Neuronal stem cell (in vitro differentiated cells): ENCODE data around the gene RNF213.

Source experiments
- DNase-seq: peaks from one replicate; pipeline ENCODE4 v3.0.0-alpha.2; 2013; ENCODE audit warnings: low spot score
- H2AFZ ChIP-seq: one replicate; pipeline ENCODE4 v1.6.1; 2013; ENCODE audit warnings: mild to moderate bottlenecking, low read length, inconsistent platforms
- H2AK5ac ChIP-seq: 2 replicates; pipeline ENCODE4 v1.6.1; 2013; ENCODE audit warnings: low read depth, mild to moderate bottlenecking, inconsistent platforms, low read length, moderate library complexity, mixed read lengths
- H2BK120ac ChIP-seq: 2 replicates; pipeline ENCODE4 v1.6.1; 2013; ENCODE audit warnings: low read depth, mild to moderate bottlenecking, inconsistent platforms, low read length, moderate library complexity, mixed read lengths
- H2BK12ac ChIP-seq: one replicate; pipeline ENCODE4 v1.6.1; 2013; ENCODE audit warnings: low read length, inconsistent platforms
- H2BK15ac ChIP-seq: 2 replicates; pipeline ENCODE4 v1.6.1; 2013; ENCODE audit warnings: mild to moderate bottlenecking, low read length, inconsistent platforms, mixed read lengths
- H2BK5ac ChIP-seq: one replicate; pipeline ENCODE4 v1.6.1; 2013; ENCODE audit warnings: inconsistent platforms, mild to moderate bottlenecking, low read length, moderate library complexity
- H3K14ac ChIP-seq: one replicate; pipeline ENCODE4 v1.6.1; 2013; ENCODE audit warnings: low read length, inconsistent platforms
- H3K18ac ChIP-seq: 2 replicates; pipeline ENCODE4 v1.6.1; 2013; ENCODE audit warnings: low read length, inconsistent platforms
- H3K23ac ChIP-seq: 2 replicates; pipeline ENCODE4 v1.6.1; 2013; ENCODE audit warnings: low read depth, mild to moderate bottlenecking, mixed read lengths, low read length, inconsistent platforms; ENCODE audit not compliant: poor library complexity
- H3K27ac ChIP-seq: replicated peaks from 3 replicates; pipeline ENCODE4 v1.5.1; 2013; ENCODE audit warnings: low read length, inconsistent platforms
- H3K27me3 ChIP-seq, 3 experiments: 2 replicates each; pipeline ENCODE4 v1.6.1; 2013; ENCODE audit warnings: low read length in 3 of 3, mild to moderate bottlenecking in 2 of 3, inconsistent platforms in 1 of 3, low read depth in 1 of 3, mixed read lengths in 1 of 3, moderate library complexity in 1 of 3; ENCODE audit not compliant: control insufficient read depth in 3 of 3, insufficient read depth in 3 of 3
- H3K36me3 ChIP-seq, 2 donors: replicated peaks in 1 of 2; 2 replicates each; pipeline ENCODE4 v1.6.1; 2013; ENCODE audit warnings: low read length in 2 of 2; ENCODE audit not compliant: control insufficient read depth in 2 of 2, insufficient read depth in 2 of 2
- H3K4ac ChIP-seq: 2 replicates; pipeline ENCODE4 v1.6.1; 2013; ENCODE audit warnings: inconsistent platforms, mild to moderate bottlenecking, low read length, moderate library complexity
- H3K4me1 ChIP-seq, 2 donors: 1 replicate in 1 of 2; 2 replicates in 1 of 2; pipeline ENCODE4 v1.6.1; 2013; ENCODE audit warnings: low read length in 2 of 2, low read depth in 1 of 2; ENCODE audit not compliant: control insufficient read depth in 2 of 2, insufficient read depth in 1 of 2
- H3K4me2 ChIP-seq: one replicate; pipeline ENCODE4 v1.6.1; 2013; ENCODE audit warnings: mild to moderate bottlenecking, low read length, inconsistent platforms; ENCODE audit not compliant: insufficient read depth, poor library complexity, severe bottlenecking
- H3K4me3 ChIP-seq, 2 donors: 2 replicates each; pipeline ENCODE4 v1.5.1; 2013; ENCODE audit warnings: low read length in 2 of 2, mild to moderate bottlenecking in 2 of 2, inconsistent platforms in 1 of 2, moderate library complexity in 1 of 2
- H3K79me1 ChIP-seq: one replicate; pipeline ENCODE4 v1.6.1; 2013; ENCODE audit warnings: low read depth, mild to moderate bottlenecking, inconsistent platforms, low read length, moderate library complexity
- H3K9ac ChIP-seq: one replicate; pipeline ENCODE4 v1.6.1; 2013; ENCODE audit warnings: mild to moderate bottlenecking, low read depth, low read length, inconsistent platforms; ENCODE audit not compliant: poor library complexity
- H3K9me3 ChIP-seq, 2 donors: replicated peaks in 1 of 2; 2 replicates each; pipeline versions ENCODE3 to v1.6.1; 2013; ENCODE audit warnings: low read length in 2 of 2, mild to moderate bottlenecking in 2 of 2, inconsistent platforms in 1 of 2, low read depth in 1 of 2, mixed read lengths in 1 of 2, moderate library complexity in 1 of 2; ENCODE audit not compliant: control insufficient read depth in 2 of 2, insufficient read depth in 1 of 2
- H4K8ac ChIP-seq: one replicate; pipeline ENCODE4 v1.6.1; 2013; ENCODE audit warnings: low read depth, mild to moderate bottlenecking, inconsistent platforms, low read length, moderate library complexity
- H4K91ac ChIP-seq: one replicate; pipeline ENCODE4 v1.6.1; 2013; ENCODE audit warnings: low read length, low read depth, mild to moderate bottlenecking, inconsistent platforms; ENCODE audit not compliant: poor library complexity
- WGBS, 2 donors: extraction: QIAGEN DNeasy Blood & Tissue Kit; methylation state at CpG; one replicate each; pipeline ENCODE4 v1.1.7; 2013; ENCODE audit warnings: missing lambda C conversion rate in 2 of 2, mixed read lengths in 1 of 2; ENCODE audit not compliant: insufficient read length in 2 of 2, insufficient replicate concordance in 1 of 2; ENCODE audit errors: extremely low coverage in 2 of 2; 5-methylcytosine and 5-hydroxymethylcytosine counted together

RNF213 gene

DNA sequence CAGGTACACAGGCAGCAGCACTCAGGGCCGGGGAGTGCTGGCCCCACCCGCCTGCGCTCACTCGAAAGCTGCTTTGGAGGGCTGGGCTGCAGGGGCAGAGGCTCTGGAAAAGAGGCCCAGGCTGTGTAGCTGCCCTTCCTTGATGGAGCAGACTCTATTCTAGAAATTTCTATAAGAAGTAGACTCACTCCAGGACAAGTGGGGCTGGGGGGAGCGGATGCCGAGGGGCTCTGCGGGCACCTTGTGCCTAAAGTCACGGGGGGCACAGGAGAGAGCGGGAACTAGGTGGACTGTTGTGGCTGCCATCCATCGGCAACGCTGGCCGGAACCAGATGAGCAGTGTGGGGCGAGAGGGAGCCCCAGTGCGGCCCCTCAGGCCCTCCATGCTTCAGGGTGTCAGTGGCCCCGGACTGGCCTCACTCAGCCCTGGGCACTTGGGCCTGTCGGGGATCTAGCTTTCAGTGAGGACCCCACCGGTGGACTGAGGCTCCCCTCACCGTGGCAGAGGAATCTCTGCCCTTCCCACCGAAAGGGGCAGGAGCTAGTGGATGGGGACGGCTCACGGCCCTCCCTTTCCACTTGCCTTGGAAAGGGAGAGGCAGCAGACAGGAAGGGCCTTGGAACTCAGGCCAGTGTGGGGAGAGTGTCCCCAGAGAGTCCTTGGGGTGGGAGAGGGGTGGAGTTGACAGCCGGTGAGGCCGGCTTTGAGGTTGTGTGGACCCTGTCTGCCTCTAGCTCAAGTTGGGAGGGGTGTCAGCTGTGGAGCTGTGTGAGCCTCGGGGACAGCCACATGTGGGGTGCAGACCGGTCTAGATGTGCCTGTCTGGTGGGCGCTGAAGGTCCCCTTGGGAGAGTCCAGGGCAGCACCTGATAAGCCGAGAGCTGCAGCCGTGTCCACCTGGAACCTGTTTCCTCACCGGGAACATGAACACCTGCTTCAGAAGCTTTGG, 170.9 kb downstream of the RNF213 start:
- peaks cover 0 to 1% of the 10 kb centered on the region in 2 donors for H3K4me1 ChIP-seq
- H3K27ac ChIP-seq: no peak overlapping the region
- H3K36me3 ChIP-seq: no peaks in the 10 kb centered on the region
- no peak overlapping the region for H3K4me3 ChIP-seq
- no peak overlapping the region for H3K9ac ChIP-seq
- no peak overlapping the region for H2AFZ ChIP-seq
- no CpG with 5 or more reads among the region's 29 CpGs for WGBS, 2 donors
- no peaks in the 10 kb centered on the region for H3K27me3 ChIP-seq
- no peak overlapping the region for H3K4me2 ChIP-seq
- H2BK5ac ChIP-seq: peak overlapping the region; percentile 19
- H3K23ac ChIP-seq: no peak overlapping the region
- H3K4ac ChIP-seq: no peak overlapping the region
- H2BK120ac ChIP-seq: no peak overlapping the region
- DNase-seq: no peak
- H3K9me3 ChIP-seq: no peaks in the 10 kb centered on the region
- H4K91ac ChIP-seq: no peak overlapping the region
- no peak overlapping the region for H3K14ac ChIP-seq
- H2BK12ac ChIP-seq: no peak overlapping the region
- H3K79me1 ChIP-seq: peaks cover 2% of the 10 kb centered on the region
- no peak overlapping the region for H2BK15ac ChIP-seq
- H2AK5ac ChIP-seq: no peak overlapping the region
- no peak overlapping the region for H3K18ac ChIP-seq
- H4K8ac ChIP-seq: no peak overlapping the region

DNA sequence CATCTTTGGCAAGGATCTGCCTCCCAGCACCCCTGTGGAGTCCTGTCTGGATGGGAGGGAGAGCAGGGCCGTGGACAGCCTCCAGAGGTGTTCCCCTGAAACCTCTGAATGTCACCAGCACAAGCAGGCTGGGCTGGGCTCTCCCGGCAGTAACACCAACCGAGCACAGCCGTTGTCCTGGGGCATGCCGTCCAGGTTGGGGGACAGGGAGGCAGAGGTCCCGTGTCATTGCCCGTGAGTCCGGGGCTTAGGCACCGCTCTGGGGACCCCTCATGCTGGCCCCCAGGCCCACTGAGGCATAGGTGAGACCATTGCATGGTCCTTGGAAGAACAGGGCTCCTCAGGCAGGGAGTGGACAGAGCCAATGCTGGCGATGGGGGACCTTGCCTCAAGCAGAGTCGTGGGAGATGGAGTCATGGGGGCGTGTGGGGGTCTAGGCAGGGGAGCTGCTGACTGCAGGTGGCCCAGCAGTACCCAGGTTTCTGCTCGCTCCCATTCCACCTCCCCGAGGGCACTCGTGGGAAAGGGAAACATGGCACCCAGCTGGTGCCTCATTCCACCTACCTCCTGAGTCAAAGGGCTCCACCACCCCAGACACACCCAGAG, 171.8 kb downstream of the RNF213 start:
- Histone ChIP-seq H3K79me1 (peaks cover 2% of the 10 kb centered on the region), H3K9ac (no peak overlapping the region), H2AK5ac (no peak overlapping the region), H2BK15ac (no peak overlapping the region), H3K23ac (peak overlapping the region; percentile 37), H2AFZ (no peak overlapping the region), H2BK12ac (no peak overlapping the region), H3K4me2 (no peak overlapping the region), H3K9me3 (no peaks in the 10 kb centered on the region), H3K4me1 (no peaks in the 10 kb centered on the region), H3K18ac (no peak overlapping the region), H2BK5ac (no peak overlapping the region), H4K91ac (no peak overlapping the region), H3K27ac (no peak overlapping the region), H4K8ac (no peak overlapping the region), H3K4ac (no peak overlapping the region), H2BK120ac (no peak overlapping the region), H3K4me3 (no peak overlapping the region), H3K36me3 (no peaks in the 10 kb centered on the region), H3K27me3 (peaks cover 0 to 2% (median 0%) of the 10 kb centered on the region in 3 experiments), H3K14ac (no peak overlapping the region)
- no CpG with 5 or more reads among the region's 15 CpGs for WGBS, 2 donors
- DNase-seq: no peak

DNA sequence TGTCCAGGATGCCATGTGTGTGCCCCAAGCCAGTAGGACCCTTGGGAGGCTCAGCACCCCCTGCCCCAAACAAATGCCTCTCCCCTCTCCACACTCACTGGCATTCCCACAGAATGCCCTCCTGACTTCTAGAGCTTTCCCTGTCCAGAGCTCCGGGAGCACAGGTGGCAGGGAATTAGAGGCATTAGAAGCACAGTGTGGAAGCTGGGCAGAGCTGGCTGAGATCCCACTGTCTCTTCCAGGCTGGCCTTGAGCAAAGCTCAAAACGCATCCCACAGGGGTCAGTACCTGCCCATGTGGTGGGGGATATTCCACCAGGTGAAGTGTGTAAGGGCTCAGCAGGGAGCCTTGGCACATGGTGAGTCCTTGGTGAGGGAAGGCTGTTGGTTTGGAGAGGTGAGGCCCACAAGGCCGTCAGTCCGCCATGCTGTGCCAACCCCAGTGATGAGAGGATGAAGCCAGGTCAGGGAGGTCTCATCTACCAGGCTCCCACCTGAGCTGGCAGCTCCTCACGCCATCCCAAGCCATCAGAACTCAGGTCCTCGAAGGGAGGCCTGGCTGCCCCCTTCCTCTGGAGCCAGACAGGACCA, 172.4 kb downstream of the RNF213 start:
- Histone ChIP-seq H3K79me1 (peaks cover 2% of the 10 kb centered on the region), H2BK15ac (no peak overlapping the region), H3K36me3 (no peaks in the 10 kb centered on the region), H3K27ac (no peak overlapping the region), H3K23ac (no peak overlapping the region), H3K4me1 (no peaks in the 10 kb centered on the region), H3K18ac (no peak overlapping the region), H2AFZ (no peak overlapping the region), H3K4ac (no peak overlapping the region), H3K4me2 (no peak overlapping the region), H3K4me3 (no peak overlapping the region), H3K9ac (peak overlapping the region; percentile 7), H3K27me3 (peaks cover 0 to 2% (median 0%) of the 10 kb centered on the region in 3 experiments), H4K91ac (no peak overlapping the region), H3K14ac (peak overlapping the region; percentile 78), H3K9me3 (no peaks in the 10 kb centered on the region), H4K8ac (no peak overlapping the region), H2BK12ac (no peak overlapping the region), H2BK120ac (no peak overlapping the region), H2AK5ac (no peak overlapping the region), H2BK5ac (no peak overlapping the region)
- DNase-seq: no peak
- no CpG with 5 or more reads among the region's 6 CpGs for WGBS, 2 donors
